ENCODE data around the gene MEGF8. TPM values are rescaled to one million over a fixed set of nuclear protein-coding genes. Genes with fewer than 3 reads are reported as not detected.

Gene MEGF8
- total and polyA plus RNA-seq, 2 of the 13 experiments (the other 11 are each of a cell fraction or from before 2014, with no cell fraction given) = 4.0 to 8.8 TPM

DNA sequence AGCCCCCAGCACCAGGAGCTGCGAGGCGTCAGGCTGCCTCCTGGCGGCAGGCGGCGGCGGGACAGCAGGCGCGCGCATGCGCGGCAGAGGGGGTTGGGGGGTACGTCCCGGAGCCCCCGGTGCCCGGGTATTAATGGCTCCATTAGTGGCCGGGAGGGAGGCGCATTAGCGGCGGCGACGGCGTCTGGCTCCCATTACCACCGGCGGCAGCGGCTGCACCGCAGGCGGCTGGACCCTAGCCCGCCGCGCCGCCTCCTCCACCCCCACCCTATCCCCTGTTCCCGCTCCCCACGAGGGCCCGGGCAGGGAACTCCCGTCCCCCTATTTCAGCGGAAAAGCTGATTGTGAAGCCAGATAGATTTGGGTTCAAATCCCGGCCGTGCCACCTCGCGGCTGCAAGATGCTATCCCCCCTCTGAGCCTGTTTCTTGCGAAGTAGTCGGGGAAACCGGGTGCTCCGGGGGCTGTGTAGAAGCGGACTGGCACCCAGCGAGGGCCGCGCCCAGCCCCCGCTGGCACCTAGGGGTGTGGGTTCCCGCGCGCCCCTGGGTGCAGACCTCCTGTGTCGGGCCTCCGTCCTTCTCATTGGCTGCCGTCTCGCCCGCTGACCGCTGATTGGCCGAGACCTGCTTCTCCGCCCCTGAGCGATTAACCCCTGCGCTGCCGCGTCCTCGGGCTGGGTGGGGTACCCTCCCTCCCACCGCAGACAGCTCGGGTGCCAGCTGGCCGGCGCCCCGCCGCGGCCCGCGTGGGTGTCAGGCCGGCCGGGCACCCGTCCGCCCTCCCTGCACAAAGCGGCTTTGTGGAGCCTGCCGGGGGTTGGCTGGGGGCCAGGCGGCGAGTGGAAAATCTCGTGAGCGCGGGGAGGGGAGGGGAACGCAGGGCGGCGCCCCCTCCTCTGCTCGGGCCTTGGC is 45.3 kb upstream of the MEGF8 start (continued):
- TF ChIP-seq FOSL2 (CRISPR knock-in tag; IDR thresholded peaks at IDR 0.05) (peak; percentile 21), MEIS2 (CRISPR knock-in tag; IDR thresholded peaks at IDR 0.05) (peak; percentile 16; the same call in 1 of the 2 replicates), SRF (IDR thresholded peaks at IDR 0.05; ENCODE audit: low read depth, low read length) (no peak), TGIF2 (CRISPR knock-in tag; IDR thresholded peaks at IDR 0.05) (no peak), ZNF235 (CRISPR knock-in tag; IDR thresholded peaks at IDR 0.05; ENCODE audit: borderline replicate concordance) (no peak), LCORL (IDR thresholded peaks at IDR 0.05) (no peak), LCORL (CRISPR knock-in tag; IDR thresholded peaks at IDR 0.05) (peak; percentile 14; the same call in 1 of the 2 replicates), ATF1 (CRISPR knock-in tag; IDR thresholded peaks at IDR 0.05) (no peak), SPEN (CRISPR knock-in tag; IDR thresholded peaks at IDR 0.05; ENCODE audit: low read depth) (peak; percentile 19; the same call in 1 of the 2 replicates), ZNF883 (CRISPR knock-in tag; IDR thresholded peaks at IDR 0.05; ENCODE audit: not compliant biosample characterization) (no peak), POLR2AphosphoS2 (IDR thresholded peaks at IDR 0.05; ENCODE audit: low read depth, low read length) (no peak), BHLHE40 (IDR thresholded peaks at IDR 0.05; ENCODE audit: low read length) (peak; percentile 8; the same call in 1 of the 2 replicates), NONO (IDR thresholded peaks at IDR 0.05) (no peak), NONO (CRISPR knock-in tag; conservative IDR thresholded peaks at IDR 0.05) (peak; percentile 51; the same call in 1 of the 2 replicates), ZNF326 (CRISPR knock-in tag; IDR thresholded peaks at IDR 0.05; ENCODE audit: borderline replicate concordance) (no peak), SETDB1 (CRISPR knock-in tag; IDR thresholded peaks at IDR 0.05; ENCODE audit: borderline replicate concordance) (no peak)
- TF ChIP-seq, protein P1, sequence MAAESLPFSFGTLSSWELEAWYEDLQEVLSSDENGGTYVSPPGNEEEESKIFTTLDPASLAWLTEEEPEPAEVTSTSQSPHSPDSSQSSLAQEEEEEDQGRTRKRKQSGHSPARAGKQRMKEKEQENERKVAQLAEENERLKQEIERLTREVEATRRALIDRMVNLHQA (CRISPR knock-in tag; IDR thresholded peaks at IDR 0.05) = no peak
- TF ChIP-seq, protein P2, sequence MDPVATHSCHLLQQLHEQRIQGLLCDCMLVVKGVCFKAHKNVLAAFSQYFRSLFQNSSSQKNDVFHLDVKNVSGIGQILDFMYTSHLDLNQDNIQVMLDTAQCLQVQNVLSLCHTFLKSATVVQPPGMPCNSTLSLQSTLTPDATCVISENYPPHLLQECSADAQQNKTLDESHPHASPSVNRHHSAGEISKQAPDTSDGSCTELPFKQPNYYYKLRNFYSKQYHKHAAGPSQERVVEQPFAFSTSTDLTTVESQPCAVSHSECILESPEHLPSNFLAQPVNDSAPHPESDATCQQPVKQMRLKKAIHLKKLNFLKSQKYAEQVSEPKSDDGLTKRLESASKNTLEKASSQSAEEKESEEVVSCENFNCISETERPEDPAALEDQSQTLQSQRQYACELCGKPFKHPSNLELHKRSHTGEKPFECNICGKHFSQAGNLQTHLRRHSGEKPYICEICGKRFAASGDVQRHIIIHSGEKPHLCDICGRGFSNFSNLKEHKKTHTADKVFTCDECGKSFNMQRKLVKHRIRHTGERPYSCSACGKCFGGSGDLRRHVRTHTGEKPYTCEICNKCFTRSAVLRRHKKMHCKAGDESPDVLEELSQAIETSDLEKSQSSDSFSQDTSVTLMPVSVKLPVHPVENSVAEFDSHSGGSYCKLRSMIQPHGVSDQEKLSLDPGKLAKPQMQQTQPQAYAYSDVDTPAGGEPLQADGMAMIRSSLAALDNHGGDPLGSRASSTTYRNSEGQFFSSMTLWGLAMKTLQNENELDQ (CRISPR knock-in tag; IDR thresholded peaks at IDR 0.05; ENCODE audit: borderline replicate concordance) = no peak
- TF ChIP-seq, protein P3, sequence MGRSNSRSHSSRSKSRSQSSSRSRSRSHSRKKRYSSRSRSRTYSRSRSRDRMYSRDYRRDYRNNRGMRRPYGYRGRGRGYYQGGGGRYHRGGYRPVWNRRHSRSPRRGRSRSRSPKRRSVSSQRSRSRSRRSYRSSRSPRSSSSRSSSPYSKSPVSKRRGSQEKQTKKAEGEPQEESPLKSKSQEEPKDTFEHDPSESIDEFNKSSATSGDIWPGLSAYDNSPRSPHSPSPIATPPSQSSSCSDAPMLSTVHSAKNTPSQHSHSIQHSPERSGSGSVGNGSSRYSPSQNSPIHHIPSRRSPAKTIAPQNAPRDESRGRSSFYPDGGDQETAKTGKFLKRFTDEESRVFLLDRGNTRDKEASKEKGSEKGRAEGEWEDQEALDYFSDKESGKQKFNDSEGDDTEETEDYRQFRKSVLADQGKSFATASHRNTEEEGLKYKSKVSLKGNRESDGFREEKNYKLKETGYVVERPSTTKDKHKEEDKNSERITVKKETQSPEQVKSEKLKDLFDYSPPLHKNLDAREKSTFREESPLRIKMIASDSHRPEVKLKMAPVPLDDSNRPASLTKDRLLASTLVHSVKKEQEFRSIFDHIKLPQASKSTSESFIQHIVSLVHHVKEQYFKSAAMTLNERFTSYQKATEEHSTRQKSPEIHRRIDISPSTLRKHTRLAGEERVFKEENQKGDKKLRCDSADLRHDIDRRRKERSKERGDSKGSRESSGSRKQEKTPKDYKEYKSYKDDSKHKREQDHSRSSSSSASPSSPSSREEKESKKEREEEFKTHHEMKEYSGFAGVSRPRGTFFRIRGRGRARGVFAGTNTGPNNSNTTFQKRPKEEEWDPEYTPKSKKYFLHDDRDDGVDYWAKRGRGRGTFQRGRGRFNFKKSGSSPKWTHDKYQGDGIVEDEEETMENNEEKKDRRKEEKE (IDR thresholded peaks at IDR 0.05) = no peak
- TF ChIP-seq, protein P4, sequence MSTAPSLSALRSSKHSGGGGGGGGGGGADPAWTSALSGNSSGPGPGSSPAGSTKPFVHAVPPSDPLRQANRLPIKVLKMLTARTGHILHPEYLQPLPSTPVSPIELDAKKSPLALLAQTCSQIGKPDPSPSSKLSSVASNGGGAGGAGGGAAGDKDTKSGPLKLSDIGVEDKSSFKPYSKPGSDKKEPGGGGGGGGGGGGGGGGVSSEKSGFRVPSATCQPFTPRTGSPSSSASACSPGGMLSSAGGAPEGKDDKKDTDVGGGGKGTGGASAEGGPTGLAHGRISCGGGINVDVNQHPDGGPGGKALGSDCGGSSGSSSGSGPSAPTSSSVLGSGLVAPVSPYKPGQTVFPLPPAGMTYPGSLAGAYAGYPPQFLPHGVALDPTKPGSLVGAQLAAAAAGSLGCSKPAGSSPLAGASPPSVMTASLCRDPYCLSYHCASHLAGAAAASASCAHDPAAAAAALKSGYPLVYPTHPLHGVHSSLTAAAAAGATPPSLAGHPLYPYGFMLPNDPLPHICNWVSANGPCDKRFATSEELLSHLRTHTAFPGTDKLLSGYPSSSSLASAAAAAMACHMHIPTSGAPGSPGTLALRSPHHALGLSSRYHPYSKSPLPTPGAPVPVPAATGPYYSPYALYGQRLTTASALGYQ (CRISPR knock-in tag; IDR thresholded peaks at IDR 0.05) = peak; percentile 26; the same call in 1 of the 2 replicates
- TF ChIP-seq, protein P5, sequence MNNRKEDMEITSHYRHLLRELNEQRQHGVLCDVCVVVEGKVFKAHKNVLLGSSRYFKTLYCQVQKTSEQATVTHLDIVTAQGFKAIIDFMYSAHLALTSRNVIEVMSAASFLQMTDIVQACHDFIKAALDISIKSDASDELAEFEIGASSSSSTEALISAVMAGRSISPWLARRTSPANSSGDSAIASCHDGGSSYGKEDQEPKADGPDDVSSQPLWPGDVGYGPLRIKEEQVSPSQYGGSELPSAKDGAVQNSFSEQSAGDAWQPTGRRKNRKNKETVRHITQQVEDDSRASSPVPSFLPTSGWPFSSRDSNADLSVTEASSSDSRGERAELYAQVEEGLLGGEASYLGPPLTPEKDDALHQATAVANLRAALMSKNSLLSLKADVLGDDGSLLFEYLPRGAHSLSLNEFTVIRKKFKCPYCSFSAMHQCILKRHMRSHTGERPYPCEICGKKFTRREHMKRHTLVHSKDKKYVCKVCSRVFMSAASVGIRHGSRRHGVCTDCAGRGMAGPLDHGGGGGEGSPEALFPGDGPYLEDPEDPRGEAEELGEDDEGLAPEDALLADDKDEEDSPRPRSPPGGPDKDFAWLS (CRISPR knock-in tag; IDR thresholded peaks at IDR 0.05; ENCODE audit: borderline replicate concordance) = no peak
